Left lung (tissue), 10 donors: ENCODE results near the gene HS3ST6. TPM values are rescaled to one million over a fixed set of nuclear protein-coding genes. Genes with fewer than 3 reads are reported as not detected.

Source experiments
- ATAC-seq: fragments of 200-7000 bp; cut with Tn5 transposase; one replicate; pipeline ENCODE4 v1.9.1; 2020; ENCODE audit warnings: moderate library complexity
- DNase-seq, 4 donors: peaks; one replicate each; pipeline ENCODE4 v3.0.0-alpha.2; 2013 to 2020
- H3K27ac ChIP-seq, 2 donors: fragments of 200-600 bp; sonication (generic) in 1 of 2; one replicate each; pipeline versions ENCODE4 v1.5.0 to v1.8.0; 2020 to 2021
- H3K27me3 ChIP-seq, 2 donors: fragments of 200-600 bp; sonication (generic) in 1 of 2; one replicate each; pipeline versions ENCODE4 v1.5.0 to v1.8.0; 2020 to 2021
- H3K36me3 ChIP-seq, 2 donors: fragments of 200-600 bp; sonication (generic) in 1 of 2; one replicate each; pipeline versions ENCODE4 v1.5.0 to v1.8.0; 2020 to 2021
- H3K4me1 ChIP-seq, 2 donors: fragments of 200-600 bp; one replicate each; pipeline ENCODE4 v1.8.0; 2021
- H3K4me3 ChIP-seq, 2 donors: fragments of 200-600 bp; sonication (generic) in 1 of 2; one replicate each; pipeline versions ENCODE4 v1.5.0 to v1.8.0; 2020 to 2021; ENCODE audit warnings: mild to moderate bottlenecking in 1 of 2
- H3K9me3 ChIP-seq, 2 donors: fragments of 200-600 bp; sonication (generic) in 1 of 2; one replicate each; pipeline versions ENCODE4 v1.5.0 to v1.8.0; 2020 to 2021
- intact Hi-C, 2 donors: fragments of 100-400 bp; cut with DNase I; formaldehyde crosslinking; loops; one replicate each; pipeline versions ENCODE4 v1.11.2 to v1.14.2; 2022
- polyA plus RNA-seq, 6 donors: library from polyadenylated mRNA; unstranded; fragments of 120-200 nt; gene quantifications; one replicate each; pipeline ENCODE4 v1.2.1, GENCODE V29; 2013; ENCODE audit not compliant: insufficient read length in 6 of 6
- total RNA-seq, 2 donors: library from RNA; stranded (reverse); fragmentation: NEBNext Ultra II Directional; extraction: Animal tissue kit (Norgen Biotek cat#: 25700); gene quantifications; one replicate each; pipeline ENCODE4 v1.2.1, GENCODE V29; 2021
- TF ChIP-seq, protein P1 (sequence below), 2 donors: fragments of 200-600 bp; sonication (generic) in 1 of 2; IDR thresholded peaks; one replicate each; pipeline versions ENCODE4 v1.5.0 to v1.8.0; 2021; ENCODE audit warnings: antibody characterized with exemption in 2 of 2
- donor health status: DM: no; HTN: yes; CAD: no.
- donor health status: DM: no; HTN: no; CAD: no.

The HS3ST6 gene
- total and polyA plus RNA-seq, 8 donors: 0.13 to 1.4 (median 0.18) TPM; not detected in 4

DNA sequence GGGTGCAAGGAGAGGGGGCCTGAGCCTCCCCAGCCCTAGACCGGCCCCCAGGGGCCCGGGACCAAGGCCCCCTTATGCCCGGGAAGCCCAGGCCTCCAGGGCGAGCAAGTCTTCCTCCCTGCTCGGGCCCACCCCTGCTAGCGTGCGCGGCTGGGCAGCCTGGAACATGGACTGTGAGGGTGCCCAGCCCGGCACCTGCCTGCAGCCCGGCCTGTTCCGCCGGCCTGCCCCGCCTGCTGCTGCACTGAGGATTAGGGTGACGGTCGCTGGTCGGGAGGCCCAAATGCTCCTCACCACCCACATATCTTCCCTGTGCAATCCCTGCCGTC is 6.0 kb downstream of the HS3ST6 start:
- Histone ChIP-seq H3K9me3 (no peaks in the 10 kb centered on the region), H3K27me3 (peaks cover 15 to 70% of the 10 kb centered on the region in 2 donors), H3K36me3 (no peaks in the 10 kb centered on the region), H3K4me1 (no peaks in the 10 kb centered on the region), H3K27ac (no peak overlapping the region), H3K4me3 (no peak overlapping the region)
- no peak for ATAC-seq
- TF ChIP-seq, protein P1, sequence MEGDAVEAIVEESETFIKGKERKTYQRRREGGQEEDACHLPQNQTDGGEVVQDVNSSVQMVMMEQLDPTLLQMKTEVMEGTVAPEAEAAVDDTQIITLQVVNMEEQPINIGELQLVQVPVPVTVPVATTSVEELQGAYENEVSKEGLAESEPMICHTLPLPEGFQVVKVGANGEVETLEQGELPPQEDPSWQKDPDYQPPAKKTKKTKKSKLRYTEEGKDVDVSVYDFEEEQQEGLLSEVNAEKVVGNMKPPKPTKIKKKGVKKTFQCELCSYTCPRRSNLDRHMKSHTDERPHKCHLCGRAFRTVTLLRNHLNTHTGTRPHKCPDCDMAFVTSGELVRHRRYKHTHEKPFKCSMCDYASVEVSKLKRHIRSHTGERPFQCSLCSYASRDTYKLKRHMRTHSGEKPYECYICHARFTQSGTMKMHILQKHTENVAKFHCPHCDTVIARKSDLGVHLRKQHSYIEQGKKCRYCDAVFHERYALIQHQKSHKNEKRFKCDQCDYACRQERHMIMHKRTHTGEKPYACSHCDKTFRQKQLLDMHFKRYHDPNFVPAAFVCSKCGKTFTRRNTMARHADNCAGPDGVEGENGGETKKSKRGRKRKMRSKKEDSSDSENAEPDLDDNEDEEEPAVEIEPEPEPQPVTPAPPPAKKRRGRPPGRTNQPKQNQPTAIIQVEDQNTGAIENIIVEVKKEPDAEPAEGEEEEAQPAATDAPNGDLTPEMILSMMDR (IDR thresholded peaks at IDR 0.05): no peak
- intact Hi-C loops: no loop called here
- no peak for DNase-seq

DNA sequence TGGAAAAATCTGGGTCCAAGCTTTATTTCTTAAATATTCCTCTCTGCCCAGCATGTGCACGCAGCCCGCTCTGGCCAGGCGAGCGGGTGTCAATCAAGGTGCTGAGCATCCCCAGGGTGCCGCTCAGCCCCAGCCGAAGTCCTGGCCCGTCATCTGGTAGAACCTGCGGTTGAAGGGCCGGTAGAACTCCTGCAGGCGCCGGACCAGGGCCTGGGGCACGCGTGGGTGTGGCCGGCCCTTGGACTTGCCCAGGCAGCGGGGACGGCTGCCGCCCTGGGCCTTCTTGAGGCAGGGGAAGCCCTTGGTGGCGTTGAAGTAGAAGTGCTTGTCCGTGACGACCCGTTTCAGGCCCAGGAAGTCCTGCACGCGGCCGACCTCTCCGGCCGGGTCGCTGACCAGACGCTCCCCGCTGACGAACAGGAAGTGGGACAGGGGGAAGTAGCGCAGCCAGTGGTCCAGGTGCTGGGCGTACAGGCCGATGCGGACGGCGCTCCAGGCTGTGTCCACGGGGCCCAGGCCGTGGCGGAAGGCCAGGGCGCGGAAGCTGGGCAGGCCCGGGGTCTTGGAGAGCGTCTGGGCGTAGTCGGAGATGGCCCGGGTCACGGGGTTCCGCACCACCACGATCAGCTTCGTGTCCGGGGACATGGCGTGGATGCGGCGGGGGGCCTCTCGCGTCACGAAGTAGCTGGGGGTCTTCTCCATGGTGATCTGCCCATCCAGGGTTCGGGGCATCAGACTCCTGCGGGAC is 6.6 kb downstream of the HS3ST6 start:
- H3K4me1 ChIP-seq: no peaks in the 10 kb centered on the region
- no peak overlapping the region for H3K27ac ChIP-seq
- peak in 1 of 4 donors; percentile 69 for DNase-seq
- peaks cover 9 to 70% of the 10 kb centered on the region in 2 donors for H3K27me3 ChIP-seq
- H3K9me3 ChIP-seq: no peaks in the 10 kb centered on the region
- no peak for ATAC-seq
- H3K36me3 ChIP-seq: no peaks in the 10 kb centered on the region
- TF ChIP-seq, protein P1 (IDR thresholded peaks at IDR 0.05): no peak
- intact Hi-C loops: no loop called here
- H3K4me3 ChIP-seq: no peak overlapping the region

DNA sequence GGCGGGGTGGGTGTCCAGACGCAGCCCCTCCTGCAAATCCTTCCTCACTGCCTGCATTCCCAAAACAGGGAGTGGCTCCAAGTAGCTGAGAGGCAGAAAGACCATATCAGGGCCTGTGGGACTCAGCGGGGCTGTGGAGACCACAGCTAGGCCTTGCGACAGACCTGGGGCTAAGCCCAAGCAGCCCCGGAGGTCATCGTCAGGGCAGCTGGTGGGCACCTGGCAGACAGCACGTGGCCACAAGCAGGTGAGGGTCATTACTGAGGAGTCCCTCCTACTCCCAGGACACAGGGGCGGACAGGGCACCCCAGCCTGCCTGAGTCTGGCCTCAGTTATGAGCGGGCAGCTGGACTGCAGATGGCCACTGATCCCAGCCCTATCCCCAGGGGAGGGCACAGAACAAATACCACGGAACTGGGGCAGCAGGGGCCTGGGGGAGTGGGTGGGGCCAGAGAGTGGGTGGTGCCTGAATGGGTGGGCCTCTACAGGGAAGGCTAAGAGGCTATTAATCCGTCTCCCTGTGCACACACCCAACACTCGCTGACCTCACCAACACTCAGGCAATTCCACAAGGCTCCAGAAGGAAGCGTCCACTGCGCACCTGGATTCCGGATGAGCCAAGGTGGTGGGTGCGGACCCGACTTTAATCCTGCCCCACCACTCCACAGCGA is 8.5 kb downstream of the HS3ST6 start:
- peak; percentile 54 for ATAC-seq

GRCh38 chr16:1908983-1909382 is 9.2 kb downstream of the HS3ST6 start:
- intact Hi-C loops: no loop called here
- no peaks in the 10 kb centered on the region for H3K4me1 ChIP-seq
- H3K27ac ChIP-seq: no peak overlapping the region
- H3K9me3 ChIP-seq: no peaks in the 10 kb centered on the region
- no peak overlapping the region for H3K4me3 ChIP-seq
- peaks cover 0 to 70% of the 10 kb centered on the region in 2 donors for H3K27me3 ChIP-seq
- H3K36me3 ChIP-seq: no peaks in the 10 kb centered on the region
- DNase-seq (no peak), ATAC-seq (no peak)
- TF ChIP-seq, protein P1 (IDR thresholded peaks at IDR 0.05): no peak

More for the DNA sequence above, 8.5 kb downstream of the HS3ST6 start:
- Histone ChIP-seq H3K9me3 (no peaks in the 10 kb centered on the region), H3K27ac (no peak overlapping the region), H3K4me1 (no peaks in the 10 kb centered on the region), H3K36me3 (no peaks in the 10 kb centered on the region), H3K27me3 (peaks cover 0 to 70% of the 10 kb centered on the region in 2 donors), H3K4me3 (no peak overlapping the region)
- intact Hi-C loops: no loop called here
- TF ChIP-seq, protein P1 (IDR thresholded peaks at IDR 0.05): no peak
- DNase-seq: no peak

DNA sequence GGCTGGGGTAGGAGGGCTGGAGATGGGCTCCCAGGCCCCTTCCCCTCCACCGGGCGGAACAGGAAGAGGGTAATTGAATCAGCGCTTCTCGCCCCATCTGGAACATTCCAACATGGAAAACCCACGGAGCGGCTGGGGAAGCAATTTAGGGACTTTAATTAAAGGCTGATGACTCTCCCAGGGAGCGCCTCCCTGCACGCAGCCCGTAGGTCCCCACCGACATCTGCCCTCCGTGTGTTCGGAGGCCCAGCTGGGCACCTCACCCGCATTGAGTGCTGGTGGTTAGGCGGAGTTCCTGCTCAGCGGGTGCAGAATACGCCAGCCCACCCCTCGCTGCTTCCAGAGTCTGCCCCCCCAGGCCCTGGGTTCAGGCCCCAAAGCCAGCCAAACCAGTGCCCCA is 10.0 kb downstream of the HS3ST6 start:
- H3K9me3 ChIP-seq: no peaks in the 10 kb centered on the region
- H3K4me3 ChIP-seq: no peak overlapping the region
- no peaks in the 10 kb centered on the region for H3K4me1 ChIP-seq
- ATAC-seq (no peak), DNase-seq (no peak)
- peaks cover 0 to 70% of the 10 kb centered on the region in 2 donors for H3K27me3 ChIP-seq
- H3K27ac ChIP-seq: no peak overlapping the region
- intact Hi-C loops: no loop called here
- TF ChIP-seq, protein P1 (IDR thresholded peaks at IDR 0.05): no peak
- no peaks in the 10 kb centered on the region for H3K36me3 ChIP-seq
